HepG2 (cell line): ENCODE measurements around the gene NUDT9. TPM values are rescaled to one million over a fixed set of nuclear protein-coding genes. Genes with fewer than 3 reads are reported as not detected.
A peak's percentile ranks its signal among the peaks of the same experiment; 100 is the strongest.

Experiments
- CCDC6 ChIP-seq: sonication (generic); formaldehyde crosslinking; IDR thresholded peaks from 2 replicates; pipeline ENCODE4 v1.8.1; 2022; ENCODE audit warnings: mild to moderate bottlenecking, missing genetic modification reagents, moderate library complexity
- CHD2 ChIP-seq: IDR thresholded peaks from 2 replicates; pipeline ENCODE4 v1.6.1; 2011; ENCODE audit warnings: low read depth, low read length, improper control_type of control experiment
- ETV6 ChIP-seq: sonication (generic); formaldehyde crosslinking; conservative IDR thresholded peaks from 2 replicates; pipeline ENCODE4 v1.4.0; 2020; ENCODE audit warnings: missing genetic modification reagents
- FOXM1 ChIP-seq: sonication (generic); formaldehyde crosslinking; IDR thresholded peaks from 2 replicates; pipeline ENCODE4 v1.5.0; 2020; ENCODE audit warnings: missing genetic modification reagents
- HIVEP1 ChIP-seq: sonication (generic); formaldehyde crosslinking; IDR thresholded peaks from 2 replicates; pipeline ENCODE4 v1.4.0; 2020; ENCODE audit warnings: mild to moderate bottlenecking, missing genetic modification reagents
- KLF9 ChIP-seq: IDR thresholded peaks from 2 replicates; pipeline ENCODE4 v1.6.1; 2016; ENCODE audit warnings: low read depth
- MAF1 ChIP-seq: sonication (generic); formaldehyde crosslinking; IDR thresholded peaks from 2 replicates; pipeline ENCODE4 v1.5.0; 2020; ENCODE audit warnings: missing genetic modification reagents, borderline replicate concordance
- MIER3 ChIP-seq: IDR thresholded peaks from 2 replicates; pipeline ENCODE4 v1.6.1; 2016; ENCODE audit warnings: missing compliant biosample characterization, borderline replicate concordance
- NFIC ChIP-seq: IDR thresholded peaks from 2 replicates; pipeline ENCODE4 v1.6.1; 2012; ENCODE audit warnings: mild to moderate bottlenecking, low read length, inconsistent platforms
- NR2F6 ChIP-seq, 2 experiments: IDR thresholded peaks; 2 replicates each; pipeline ENCODE4 v1.6.1; 2016; ENCODE audit warnings: antibody characterized with exemption in 1 of 2, mild to moderate bottlenecking in 1 of 2
- PAWR ChIP-seq: sonication (generic); formaldehyde crosslinking; IDR thresholded peaks from 2 replicates; pipeline ENCODE4 v1.4.0; 2020; ENCODE audit warnings: missing genetic modification reagents, mild to moderate bottlenecking, borderline replicate concordance
- SMAD9 ChIP-seq: sonication (generic); formaldehyde crosslinking; IDR thresholded peaks from 2 replicates; pipeline ENCODE4 v1.5.1; 2020; ENCODE audit warnings: mild to moderate bottlenecking, missing genetic modification reagents
- TAF15 ChIP-seq: fragments of 200-400 bp; formaldehyde crosslinking; IDR thresholded peaks from one replicate; pipeline ENCODE4 v1.6.1; 2018; ENCODE audit warnings: mild to moderate bottlenecking, low read depth, low read length; ENCODE audit not compliant: poor library complexity, severe bottlenecking
- ZC3H4 ChIP-seq: sonication (generic); formaldehyde crosslinking; IDR thresholded peaks from 2 replicates; pipeline ENCODE4 v1.4.0; 2020; ENCODE audit warnings: missing genetic modification reagents, borderline replicate concordance
- ZFP62 ChIP-seq: sonication (generic); formaldehyde crosslinking; IDR thresholded peaks from 2 replicates; pipeline ENCODE4 v1.4.0; 2020; ENCODE audit warnings: missing genetic modification reagents
- ZNF180 ChIP-seq: sonication (generic); formaldehyde crosslinking; IDR thresholded peaks from 2 replicates; pipeline ENCODE4 v1.4.0; 2020; ENCODE audit warnings: low read depth, missing genetic modification reagents, borderline replicate concordance
- ZNF296 ChIP-seq: sonication (generic); formaldehyde crosslinking; conservative IDR thresholded peaks from 2 replicates; pipeline ENCODE4 v1.5.0; 2020; ENCODE audit warnings: mild to moderate bottlenecking, missing genetic modification reagents
- ZNF441 ChIP-seq: sonication (generic); formaldehyde crosslinking; IDR thresholded peaks from 2 replicates; pipeline ENCODE4 v1.7.0; 2021; ENCODE audit warnings: missing genetic modification reagents, borderline replicate concordance
- ZNF556 ChIP-seq: sonication (generic); formaldehyde crosslinking; IDR thresholded peaks from 2 replicates; pipeline ENCODE4 v1.4.0; 2020; ENCODE audit warnings: mild to moderate bottlenecking, missing genetic modification reagents, borderline replicate concordance
- ZNF720 ChIP-seq: sonication (generic); formaldehyde crosslinking; IDR thresholded peaks from 2 replicates; pipeline ENCODE4 v1.4.0; 2020; ENCODE audit warnings: missing genetic modification reagents
- ZNF761 ChIP-seq: sonication (generic); formaldehyde crosslinking; conservative IDR thresholded peaks from 2 replicates; pipeline ENCODE4 v1.4.0; 2020; ENCODE audit warnings: mild to moderate bottlenecking, missing genetic modification reagents
- ZSCAN20 ChIP-seq: sonication (generic); formaldehyde crosslinking; IDR thresholded peaks from 2 replicates; pipeline ENCODE4 v1.4.0; 2020; ENCODE audit warnings: missing genetic modification reagents, mild to moderate bottlenecking, borderline replicate concordance
- polyA plus RNA-seq, 8 experiments: library from polyadenylated mRNA; depleted of rRNA in 3 of 8; stranded (reverse) in 7 of 8; unstranded in 1 of 8; fragments of >200 nt; fragmentation: Illumina TruSeq in 4 of 8; extraction: Trizol in 4 of 8; gene quantifications; 2 replicates each; pipeline versions ENCODE4 v1.2.1 to v1.2.3, GENCODE V29; 2011 to 2016; ENCODE audit warnings: low read depth in 4 of 8, missing spikeins in 1 of 8, mixed read lengths in 1 of 8; ENCODE audit not compliant: insufficient read depth in 1 of 8
- total RNA-seq, 5 experiments: library from RNA; depleted of rRNA; stranded (reverse); fragments of >200 nt; fragmentation: Illumina TruSeq; extraction: Trizol; gene quantifications; 2 replicates each; pipeline ENCODE4 v1.2.3, GENCODE V29; 2016; ENCODE audit warnings: low read depth in 1 of 5
- TF ChIP-seq, protein P1 (sequence below): sonication (generic); formaldehyde crosslinking; IDR thresholded peaks from 2 replicates; pipeline ENCODE4 v1.4.0; 2020; ENCODE audit warnings: mild to moderate bottlenecking, missing genetic modification reagents
- TF ChIP-seq, protein P2 (sequence below): sonication (generic); formaldehyde crosslinking; IDR thresholded peaks from 2 replicates; pipeline ENCODE4 v1.4.0; 2020; ENCODE audit warnings: mild to moderate bottlenecking, missing genetic modification reagents

NUDT9 gene
- total and polyA plus RNA-seq, 2 of the 13 experiments (the other 11 are each of a cell fraction or from before 2014, with no cell fraction given) = 10.4 to 12.3 TPM

DNA sequence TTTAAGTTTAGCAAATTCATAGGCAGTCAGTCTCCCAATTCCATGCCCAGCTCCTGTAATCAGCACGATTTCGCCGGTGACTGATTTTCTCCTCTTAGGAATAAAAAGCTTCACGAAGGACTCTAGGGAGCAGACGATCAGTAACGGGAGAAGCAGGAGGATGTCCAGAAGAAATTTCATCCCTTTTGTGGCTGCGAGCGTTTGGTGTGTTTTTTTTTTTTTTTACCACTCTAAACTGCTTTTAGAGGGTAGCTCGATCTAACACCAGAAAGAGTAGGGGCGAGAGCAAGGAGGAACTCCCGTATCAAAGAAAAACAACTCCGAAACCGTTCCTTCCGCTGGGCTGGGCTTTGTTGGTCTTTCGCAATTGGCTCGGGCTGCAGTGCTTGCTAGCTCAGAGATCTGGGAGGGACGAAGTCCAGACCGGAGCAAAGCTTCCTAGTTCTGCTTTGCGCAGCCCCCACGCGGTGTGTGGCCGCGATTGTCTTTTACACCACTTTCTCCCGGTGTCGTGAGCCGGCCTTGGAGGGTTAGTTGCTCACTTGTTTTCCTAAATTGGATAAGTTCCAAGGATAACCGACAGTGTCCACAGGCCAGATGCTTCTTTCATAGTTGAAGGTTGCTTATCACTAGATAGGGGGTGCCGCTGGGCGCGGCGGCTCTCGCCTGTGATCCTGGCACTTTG lies 31.3 kb upstream of the NUDT9 start, which contains the start of gene HSD17B11 (continued):
- TF ChIP-seq FOXM1 (CRISPR knock-in tag) (no peak), HIVEP1 (peak; percentile 88), ZC3H4 (CRISPR knock-in tag) (no peak), ZNF441 (CRISPR knock-in tag) (peak; percentile 80; the same call in 1 of the 2 replicates), CCDC6 (CRISPR knock-in tag) (no peak), ZNF296 (CRISPR knock-in tag) (no peak; the same call in 1 of the 2 replicates), ETV6 (CRISPR knock-in tag) (peak; percentile 58; the same call in 1 of the 2 replicates), ZFP62 (no peak), NFIC (peak; percentile 59; the same call in 1 of the 2 replicates), CHD2 (no peak), KLF9 (CRISPR knock-in tag) (no peak), ZNF720 (CRISPR knock-in tag) (no peak), MIER3 (CRISPR knock-in tag) (peak; percentile 67; the same call in 1 of the 2 replicates), ZNF180 (no peak), SMAD9 (CRISPR knock-in tag) (0 out of 2 replicates have a peak, but pooled peaks have one; percentile 44), ZNF761 (CRISPR knock-in tag) (0 out of 2 replicates have a peak, but pooled peaks have one; percentile 48), NR2F6 (IDR thresholded peaks at IDR 0.05) (peak; percentile 63), NR2F6 (CRISPR knock-in tag; IDR thresholded peaks at IDR 0.05) (peak; percentile 78), ZNF556 (CRISPR knock-in tag) (peak; percentile 83; the same call in 1 of the 2 replicates), ZSCAN20 (no peak), TAF15 (no peak), PAWR (CRISPR knock-in tag) (no peak), MAF1 (CRISPR knock-in tag) (no peak; the same call in 1 of the 2 replicates)
- TF ChIP-seq, protein P1, sequence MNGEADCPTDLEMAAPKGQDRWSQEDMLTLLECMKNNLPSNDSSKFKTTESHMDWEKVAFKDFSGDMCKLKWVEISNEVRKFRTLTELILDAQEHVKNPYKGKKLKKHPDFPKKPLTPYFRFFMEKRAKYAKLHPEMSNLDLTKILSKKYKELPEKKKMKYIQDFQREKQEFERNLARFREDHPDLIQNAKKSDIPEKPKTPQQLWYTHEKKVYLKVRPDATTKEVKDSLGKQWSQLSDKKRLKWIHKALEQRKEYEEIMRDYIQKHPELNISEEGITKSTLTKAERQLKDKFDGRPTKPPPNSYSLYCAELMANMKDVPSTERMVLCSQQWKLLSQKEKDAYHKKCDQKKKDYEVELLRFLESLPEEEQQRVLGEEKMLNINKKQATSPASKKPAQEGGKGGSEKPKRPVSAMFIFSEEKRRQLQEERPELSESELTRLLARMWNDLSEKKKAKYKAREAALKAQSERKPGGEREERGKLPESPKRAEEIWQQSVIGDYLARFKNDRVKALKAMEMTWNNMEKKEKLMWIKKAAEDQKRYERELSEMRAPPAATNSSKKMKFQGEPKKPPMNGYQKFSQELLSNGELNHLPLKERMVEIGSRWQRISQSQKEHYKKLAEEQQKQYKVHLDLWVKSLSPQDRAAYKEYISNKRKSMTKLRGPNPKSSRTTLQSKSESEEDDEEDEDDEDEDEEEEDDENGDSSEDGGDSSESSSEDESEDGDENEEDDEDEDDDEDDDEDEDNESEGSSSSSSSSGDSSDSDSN (CRISPR knock-in tag) = peak; percentile 87
- TF ChIP-seq, protein P2, sequence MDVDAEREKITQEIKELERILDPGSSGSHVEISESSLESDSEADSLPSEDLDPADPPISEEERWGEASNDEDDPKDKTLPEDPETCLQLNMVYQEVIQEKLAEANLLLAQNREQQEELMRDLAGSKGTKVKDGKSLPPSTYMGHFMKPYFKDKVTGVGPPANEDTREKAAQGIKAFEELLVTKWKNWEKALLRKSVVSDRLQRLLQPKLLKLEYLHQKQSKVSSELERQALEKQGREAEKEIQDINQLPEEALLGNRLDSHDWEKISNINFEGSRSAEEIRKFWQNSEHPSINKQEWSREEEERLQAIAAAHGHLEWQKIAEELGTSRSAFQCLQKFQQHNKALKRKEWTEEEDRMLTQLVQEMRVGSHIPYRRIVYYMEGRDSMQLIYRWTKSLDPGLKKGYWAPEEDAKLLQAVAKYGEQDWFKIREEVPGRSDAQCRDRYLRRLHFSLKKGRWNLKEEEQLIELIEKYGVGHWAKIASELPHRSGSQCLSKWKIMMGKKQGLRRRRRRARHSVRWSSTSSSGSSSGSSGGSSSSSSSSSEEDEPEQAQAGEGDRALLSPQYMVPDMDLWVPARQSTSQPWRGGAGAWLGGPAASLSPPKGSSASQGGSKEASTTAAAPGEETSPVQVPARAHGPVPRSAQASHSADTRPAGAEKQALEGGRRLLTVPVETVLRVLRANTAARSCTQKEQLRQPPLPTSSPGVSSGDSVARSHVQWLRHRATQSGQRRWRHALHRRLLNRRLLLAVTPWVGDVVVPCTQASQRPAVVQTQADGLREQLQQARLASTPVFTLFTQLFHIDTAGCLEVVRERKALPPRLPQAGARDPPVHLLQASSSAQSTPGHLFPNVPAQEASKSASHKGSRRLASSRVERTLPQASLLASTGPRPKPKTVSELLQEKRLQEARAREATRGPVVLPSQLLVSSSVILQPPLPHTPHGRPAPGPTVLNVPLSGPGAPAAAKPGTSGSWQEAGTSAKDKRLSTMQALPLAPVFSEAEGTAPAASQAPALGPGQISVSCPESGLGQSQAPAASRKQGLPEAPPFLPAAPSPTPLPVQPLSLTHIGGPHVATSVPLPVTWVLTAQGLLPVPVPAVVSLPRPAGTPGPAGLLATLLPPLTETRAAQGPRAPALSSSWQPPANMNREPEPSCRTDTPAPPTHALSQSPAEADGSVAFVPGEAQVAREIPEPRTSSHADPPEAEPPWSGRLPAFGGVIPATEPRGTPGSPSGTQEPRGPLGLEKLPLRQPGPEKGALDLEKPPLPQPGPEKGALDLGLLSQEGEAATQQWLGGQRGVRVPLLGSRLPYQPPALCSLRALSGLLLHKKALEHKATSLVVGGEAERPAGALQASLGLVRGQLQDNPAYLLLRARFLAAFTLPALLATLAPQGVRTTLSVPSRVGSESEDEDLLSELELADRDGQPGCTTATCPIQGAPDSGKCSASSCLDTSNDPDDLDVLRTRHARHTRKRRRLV (CRISPR knock-in tag) = peak; percentile 64; the same call in 1 of the 2 replicates
